HepG2 (cell line): ENCODE data around the gene SKP1. TPM values are rescaled to one million over a fixed set of nuclear protein-coding genes. Genes with fewer than 3 reads are reported as not detected.

ENCODE experiments used
- BCL3 ChIP-seq: sonication (generic); formaldehyde crosslinking; IDR thresholded peaks from 2 replicates; pipeline ENCODE4 v1.5.1; 2020; ENCODE audit warnings: mild to moderate bottlenecking, missing genetic modification reagents, moderate library complexity
- DNMT1 ChIP-seq: sonication (generic); formaldehyde crosslinking; IDR thresholded peaks from 2 replicates; pipeline ENCODE4 v1.5.1; 2020; ENCODE audit warnings: mild to moderate bottlenecking, missing genetic modification reagents
- EEA1 ChIP-seq: sonication (generic); formaldehyde crosslinking; IDR thresholded peaks from 2 replicates; pipeline ENCODE4 v1.5.1; 2020; ENCODE audit warnings: mild to moderate bottlenecking, missing genetic modification reagents, borderline replicate concordance
- FOXC1 ChIP-seq: sonication (generic); formaldehyde crosslinking; IDR thresholded peaks from 2 replicates; pipeline ENCODE4 v1.8.0; 2022; ENCODE audit warnings: mild to moderate bottlenecking, missing genetic modification reagents, borderline replicate concordance
- IRF2 ChIP-seq: IDR thresholded peaks from 2 replicates; pipeline ENCODE4 v1.6.1; 2018; ENCODE audit warnings: missing genetic modification reagents, missing compliant biosample characterization
- KDM2A ChIP-seq: sonication (generic); formaldehyde crosslinking; IDR thresholded peaks from 2 replicates; pipeline ENCODE4 v1.4.0; 2020; ENCODE audit warnings: low read depth, missing genetic modification reagents, borderline replicate concordance
- MAZ ChIP-seq, 2 experiments: sonication (generic) in 1 of 2; formaldehyde crosslinking in 1 of 2; IDR thresholded peaks; 2 replicates each; pipeline versions ENCODE4 v1.5.0 to v1.6.1; 2012 to 2020; ENCODE audit warnings: low read depth in 2 of 2, mild to moderate bottlenecking in 2 of 2, borderline replicate concordance in 1 of 2, improper control_type of control experiment in 1 of 2, low read length in 1 of 2, missing genetic modification reagents in 1 of 2, moderate library complexity in 1 of 2
- MED13 ChIP-seq: sonication (generic); formaldehyde crosslinking; IDR thresholded peaks from 2 replicates; pipeline ENCODE4 v1.5.0; 2020; ENCODE audit warnings: missing genetic modification reagents
- MXD1 ChIP-seq: sonication (generic); formaldehyde crosslinking; IDR thresholded peaks from 2 replicates; pipeline ENCODE4 v1.4.0; 2020; ENCODE audit warnings: mild to moderate bottlenecking, missing genetic modification reagents
- MXD4 ChIP-seq: IDR thresholded peaks from 2 replicates; pipeline ENCODE4 v1.6.1; 2016; ENCODE audit warnings: mild to moderate bottlenecking, missing biosample characterization, missing genetic modification reagents
- NBN ChIP-seq: fragments of 450-650 bp; conservative IDR thresholded peaks from 2 replicates; pipeline ENCODE4 v1.6.1; 2017
- PHF8 ChIP-seq: sonication (generic); formaldehyde crosslinking; IDR thresholded peaks from 2 replicates; pipeline ENCODE4 v1.5.0; 2020; ENCODE audit warnings: missing genetic modification reagents
- REPIN1 ChIP-seq: sonication (generic); formaldehyde crosslinking; IDR thresholded peaks from 2 replicates; pipeline ENCODE4 v1.8.0; 2022; ENCODE audit warnings: missing genetic modification reagents, low read depth, mild to moderate bottlenecking, borderline replicate concordance
- SAFB2 ChIP-seq: sonication (generic); formaldehyde crosslinking; IDR thresholded peaks from 2 replicates; pipeline ENCODE4 v1.5.1; 2020; ENCODE audit warnings: missing genetic modification reagents, low read depth, mild to moderate bottlenecking, borderline replicate concordance
- SP4 ChIP-seq: sonication (generic); formaldehyde crosslinking; IDR thresholded peaks from 2 replicates; pipeline ENCODE4 v1.8.1; 2023; ENCODE audit warnings: mild to moderate bottlenecking, missing genetic modification reagents
- ZFP37 ChIP-seq: sonication (generic); formaldehyde crosslinking; IDR thresholded peaks from 2 replicates; pipeline ENCODE4 v1.4.0; 2020; ENCODE audit warnings: missing genetic modification reagents, borderline replicate concordance
- ZNF496 ChIP-seq: sonication (generic); formaldehyde crosslinking; IDR thresholded peaks from 2 replicates; pipeline ENCODE4 v1.8.1; 2023; ENCODE audit warnings: mild to moderate bottlenecking, moderate library complexity, missing genetic modification reagents; ENCODE audit not compliant: insufficient replicate concordance
- ZNF550 ChIP-seq: sonication (generic); formaldehyde crosslinking; IDR thresholded peaks from 2 replicates; pipeline ENCODE4 v1.4.0; 2020; ENCODE audit warnings: mild to moderate bottlenecking, missing genetic modification reagents, borderline replicate concordance
- ZNF749 ChIP-seq: sonication (generic); formaldehyde crosslinking; IDR thresholded peaks from 2 replicates; pipeline ENCODE4 v1.8.0; 2022; ENCODE audit warnings: mild to moderate bottlenecking, missing genetic modification reagents, moderate library complexity, borderline replicate concordance
- polyA plus RNA-seq, 8 experiments: library from polyadenylated mRNA; depleted of rRNA in 3 of 8; stranded (reverse) in 7 of 8; unstranded in 1 of 8; fragments of >200 nt; fragmentation: Illumina TruSeq in 4 of 8; extraction: Trizol in 4 of 8; gene quantifications; 2 replicates each; pipeline versions ENCODE4 v1.2.1 to v1.2.3, GENCODE V29; 2011 to 2016; ENCODE audit warnings: low read depth in 4 of 8, missing spikeins in 1 of 8, mixed read lengths in 1 of 8; ENCODE audit not compliant: insufficient read depth in 1 of 8
- total RNA-seq, 5 experiments: library from RNA; depleted of rRNA; stranded (reverse); fragments of >200 nt; fragmentation: Illumina TruSeq; extraction: Trizol; gene quantifications; 2 replicates each; pipeline ENCODE4 v1.2.3, GENCODE V29; 2016; ENCODE audit warnings: low read depth in 1 of 5
- TF ChIP-seq, protein P1 (sequence below): sonication (generic); formaldehyde crosslinking; IDR thresholded peaks from 2 replicates; pipeline ENCODE4 v1.4.0; 2020; ENCODE audit warnings: mild to moderate bottlenecking, missing genetic modification reagents, borderline replicate concordance
- TF ChIP-seq, protein P2 (sequence below): sonication (generic); formaldehyde crosslinking; IDR thresholded peaks from 2 replicates; pipeline ENCODE4 v1.4.0; 2020; ENCODE audit warnings: missing genetic modification reagents, low read depth, mild to moderate bottlenecking, borderline replicate concordance

SKP1 gene
- total and polyA plus RNA-seq, 2 of the 13 experiments (the other 11 are each of a cell fraction or from before 2014, with no cell fraction given): 134 to 340 TPM

DNA sequence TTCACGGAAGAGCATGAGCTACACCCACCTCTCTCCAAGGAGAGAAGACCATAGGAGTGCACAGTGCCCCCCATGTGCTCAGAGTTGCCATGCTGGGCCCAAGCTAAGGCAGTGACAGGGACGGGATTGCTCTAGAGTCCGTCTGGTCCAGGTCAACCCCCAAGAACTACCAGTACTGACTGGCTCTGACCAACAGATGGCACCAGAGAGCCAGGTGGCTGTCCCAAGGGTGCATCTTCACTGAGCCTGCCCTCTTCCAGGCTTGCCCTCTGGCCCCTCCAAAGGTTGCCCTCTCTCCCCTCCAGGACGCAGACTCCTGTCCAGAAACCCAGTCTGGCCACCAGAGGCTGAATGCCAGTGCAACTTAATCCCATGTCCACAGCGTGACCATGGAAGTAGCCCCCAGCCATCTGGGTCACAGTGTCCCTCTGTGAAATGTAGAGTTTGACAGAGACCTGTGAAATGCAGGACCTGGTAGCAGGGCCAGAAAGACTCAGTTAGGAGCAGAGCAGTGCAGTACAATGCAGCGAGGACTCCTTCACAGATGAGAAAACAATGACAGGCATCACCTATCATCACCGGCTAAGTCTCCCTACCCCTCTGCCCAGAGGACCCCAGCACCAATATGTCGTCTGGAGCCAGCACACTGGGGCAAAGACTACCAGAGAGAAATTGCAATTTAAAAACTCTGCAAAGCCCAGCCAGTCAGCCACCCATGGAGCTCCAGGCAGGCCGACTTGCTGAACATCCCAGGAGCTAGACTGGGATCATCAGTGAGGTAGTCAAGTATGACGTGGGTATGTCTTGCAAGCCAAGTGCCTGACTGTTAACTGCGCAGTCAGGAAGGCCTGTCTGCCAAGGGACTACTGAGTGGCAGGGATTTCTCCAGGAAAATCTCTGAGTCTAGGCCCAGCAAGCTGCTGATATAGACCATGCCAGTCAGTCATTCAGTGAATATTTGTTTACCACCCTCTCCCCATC is 7.7 kb upstream of the SKP1 start (continued):
- TF ChIP-seq, protein P1, sequence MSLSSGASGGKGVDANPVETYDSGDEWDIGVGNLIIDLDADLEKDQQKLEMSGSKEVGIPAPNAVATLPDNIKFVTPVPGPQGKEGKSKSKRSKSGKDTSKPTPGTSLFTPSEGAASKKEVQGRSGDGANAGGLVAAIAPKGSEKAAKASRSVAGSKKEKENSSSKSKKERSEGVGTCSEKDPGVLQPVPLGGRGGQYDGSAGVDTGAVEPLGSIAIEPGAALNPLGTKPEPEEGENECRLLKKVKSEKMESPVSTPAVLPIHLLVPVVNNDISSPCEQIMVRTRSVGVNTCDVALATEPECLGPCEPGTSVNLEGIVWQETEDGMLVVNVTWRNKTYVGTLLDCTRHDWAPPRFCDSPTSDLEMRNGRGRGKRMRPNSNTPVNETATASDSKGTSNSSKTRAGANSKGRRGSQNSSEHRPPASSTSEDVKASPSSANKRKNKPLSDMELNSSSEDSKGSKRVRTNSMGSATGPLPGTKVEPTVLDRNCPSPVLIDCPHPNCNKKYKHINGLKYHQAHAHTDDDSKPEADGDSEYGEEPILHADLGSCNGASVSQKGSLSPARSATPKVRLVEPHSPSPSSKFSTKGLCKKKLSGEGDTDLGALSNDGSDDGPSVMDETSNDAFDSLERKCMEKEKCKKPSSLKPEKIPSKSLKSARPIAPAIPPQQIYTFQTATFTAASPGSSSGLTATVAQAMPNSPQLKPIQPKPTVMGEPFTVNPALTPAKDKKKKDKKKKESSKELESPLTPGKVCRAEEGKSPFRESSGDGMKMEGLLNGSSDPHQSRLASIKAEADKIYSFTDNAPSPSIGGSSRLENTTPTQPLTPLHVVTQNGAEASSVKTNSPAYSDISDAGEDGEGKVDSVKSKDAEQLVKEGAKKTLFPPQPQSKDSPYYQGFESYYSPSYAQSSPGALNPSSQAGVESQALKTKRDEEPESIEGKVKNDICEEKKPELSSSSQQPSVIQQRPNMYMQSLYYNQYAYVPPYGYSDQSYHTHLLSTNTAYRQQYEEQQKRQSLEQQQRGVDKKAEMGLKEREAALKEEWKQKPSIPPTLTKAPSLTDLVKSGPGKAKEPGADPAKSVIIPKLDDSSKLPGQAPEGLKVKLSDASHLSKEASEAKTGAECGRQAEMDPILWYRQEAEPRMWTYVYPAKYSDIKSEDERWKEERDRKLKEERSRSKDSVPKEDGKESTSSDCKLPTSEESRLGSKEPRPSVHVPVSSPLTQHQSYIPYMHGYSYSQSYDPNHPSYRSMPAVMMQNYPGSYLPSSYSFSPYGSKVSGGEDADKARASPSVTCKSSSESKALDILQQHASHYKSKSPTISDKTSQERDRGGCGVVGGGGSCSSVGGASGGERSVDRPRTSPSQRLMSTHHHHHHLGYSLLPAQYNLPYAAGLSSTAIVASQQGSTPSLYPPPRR (CRISPR knock-in tag): no peak
- TF ChIP-seq ZNF550 (CRISPR knock-in tag) (no peak), EEA1 (CRISPR knock-in tag) (no peak), ZNF496 (CRISPR knock-in tag) (no peak), MED13 (no peak), NBN (no peak), FOXC1 (CRISPR knock-in tag) (no peak), MAZ (IDR thresholded peaks at IDR 0.05; ENCODE audit: borderline replicate concordance, low read depth, low read length) (peak; percentile 31; the same call in 1 of the 2 replicates), MAZ (CRISPR knock-in tag; IDR thresholded peaks at IDR 0.05; ENCODE audit: low read depth) (0 out of 2 replicates have a peak, but pooled peaks have one; percentile 36), MXD4 (CRISPR knock-in tag) (no peak), KDM2A (CRISPR knock-in tag) (peak; percentile 27; the same call in 1 of the 2 replicates), DNMT1 (CRISPR knock-in tag) (no peak), IRF2 (CRISPR knock-in tag) (no peak), SP4 (CRISPR knock-in tag) (no peak), PHF8 (CRISPR knock-in tag) (no peak), BCL3 (CRISPR knock-in tag) (no peak), ZNF749 (CRISPR knock-in tag) (no peak), ZFP37 (CRISPR knock-in tag) (no peak), SAFB2 (CRISPR knock-in tag) (no peak), MXD1 (CRISPR knock-in tag) (no peak), REPIN1 (no peak)
- TF ChIP-seq, protein P2, sequence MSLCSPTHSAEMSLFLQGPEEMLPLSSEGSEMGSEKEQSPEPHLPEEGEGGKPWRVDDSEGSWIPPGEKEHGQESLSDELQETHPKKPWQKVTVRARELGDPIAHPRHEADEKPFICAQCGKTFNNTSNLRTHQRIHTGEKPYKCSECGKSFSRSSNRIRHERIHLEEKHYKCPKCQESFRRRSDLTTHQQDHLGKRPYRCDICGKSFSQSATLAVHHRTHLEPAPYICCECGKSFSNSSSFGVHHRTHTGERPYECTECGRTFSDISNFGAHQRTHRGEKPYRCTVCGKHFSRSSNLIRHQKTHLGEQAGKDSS: 0 out of 2 replicates have a peak, but pooled peaks have one; percentile 51
